ENCODE results near the gene MRPS12.
"Not testable (repeated sequence)": the region's sequence is repeated elsewhere in the genome, so short reads cannot be mapped to it uniquely, and the experiment has no call there.

MRPS12 gene

DNA sequence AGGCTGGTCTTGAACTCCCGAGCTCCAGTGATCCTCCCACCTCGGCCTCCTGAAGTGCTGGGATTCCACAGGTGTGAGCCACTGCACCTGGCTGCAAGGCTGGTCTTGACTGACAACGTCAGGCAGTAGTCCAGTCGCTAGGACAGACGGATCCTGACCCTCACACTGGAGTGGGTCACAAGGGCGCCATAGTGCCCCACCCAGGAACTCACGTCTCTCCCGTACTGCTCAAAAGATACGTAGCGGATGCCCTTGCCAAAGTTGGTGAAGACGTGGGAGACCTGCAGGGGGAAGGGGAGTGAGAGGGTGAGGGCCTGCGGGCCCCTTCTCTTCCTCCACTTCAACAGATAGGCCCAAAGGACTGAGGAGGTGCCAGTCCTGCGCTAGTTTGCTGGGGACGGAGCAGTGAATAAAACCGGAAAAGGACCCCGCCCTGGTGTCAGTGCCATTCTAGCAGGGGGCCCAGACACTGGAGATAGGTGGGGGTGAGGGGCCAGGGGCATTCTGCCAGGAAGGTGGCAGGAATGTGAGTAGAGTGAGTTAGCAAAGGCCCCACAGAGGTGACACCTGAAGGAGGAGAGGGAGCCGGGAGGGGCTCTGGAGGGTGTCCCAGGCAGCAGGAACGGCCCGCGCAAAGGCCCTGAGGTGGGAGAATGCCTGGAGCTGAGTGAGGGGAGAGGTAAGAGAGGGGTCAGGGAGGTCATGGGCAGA is 11.9 kb downstream of the MRPS12 start:
- no peak for DNase-seq

DNA sequence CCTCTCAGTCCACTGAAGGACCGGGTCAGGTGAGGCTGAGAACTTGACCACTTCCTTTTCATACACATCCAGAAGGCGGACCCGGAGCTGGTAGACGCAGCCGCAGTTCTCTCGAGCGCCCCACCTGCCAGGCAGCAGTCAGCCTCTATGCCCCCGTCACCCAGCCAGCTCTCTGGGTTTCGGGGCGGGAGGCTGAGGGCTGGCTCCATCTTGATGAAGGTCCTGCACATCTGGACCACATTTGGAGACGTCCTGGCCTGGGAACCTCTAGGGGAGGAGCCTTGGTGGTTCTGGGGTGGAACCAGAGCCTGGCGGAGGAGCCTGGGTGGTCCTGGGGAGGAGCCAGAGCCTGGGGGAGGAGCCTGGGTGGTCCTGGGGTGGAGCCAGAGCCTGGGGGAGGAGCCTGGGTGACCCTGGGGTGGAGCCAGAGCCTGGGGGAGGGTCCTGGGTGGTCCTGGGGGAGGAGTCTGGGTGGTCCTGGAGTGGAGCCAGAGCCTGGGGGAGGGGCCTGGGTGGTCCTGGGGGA is 14.3 kb downstream of the MRPS12 start:
- DNase-seq = no peak

DNA sequence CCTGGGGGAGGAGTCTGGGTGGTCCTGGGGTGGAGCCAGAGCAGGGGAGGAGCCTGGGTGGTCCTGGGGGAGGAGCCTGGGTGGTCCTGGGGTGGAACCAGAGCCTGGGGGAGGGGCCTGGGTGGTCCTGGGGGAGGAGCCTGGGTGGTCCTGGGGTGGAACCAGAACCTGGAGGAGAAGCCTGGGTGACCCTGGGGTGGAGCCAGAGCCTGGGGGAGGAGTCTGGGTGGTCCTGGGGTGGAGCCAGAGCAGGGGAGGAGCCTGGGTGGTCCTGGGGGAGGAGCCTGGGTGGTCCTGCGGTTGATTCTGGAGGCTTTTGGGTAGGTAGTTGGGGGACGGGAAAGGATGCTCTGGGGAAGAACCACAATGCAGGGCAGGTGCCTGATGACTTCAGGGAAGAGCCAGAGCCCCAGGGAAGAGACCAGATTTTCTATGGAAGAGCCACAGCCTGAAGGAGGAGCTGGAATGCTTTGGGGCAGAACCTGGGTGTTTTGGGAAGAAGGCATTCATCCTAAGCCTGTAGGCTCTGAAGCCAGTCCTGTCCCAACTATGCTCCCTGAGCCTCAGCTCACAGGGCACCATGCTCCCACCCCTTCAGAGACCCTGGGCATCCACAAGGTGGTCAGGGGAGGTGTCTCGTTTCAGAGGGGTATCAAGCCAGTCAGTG is 15.0 kb downstream of the MRPS12 start:
- DNase-seq = no peak

DNA sequence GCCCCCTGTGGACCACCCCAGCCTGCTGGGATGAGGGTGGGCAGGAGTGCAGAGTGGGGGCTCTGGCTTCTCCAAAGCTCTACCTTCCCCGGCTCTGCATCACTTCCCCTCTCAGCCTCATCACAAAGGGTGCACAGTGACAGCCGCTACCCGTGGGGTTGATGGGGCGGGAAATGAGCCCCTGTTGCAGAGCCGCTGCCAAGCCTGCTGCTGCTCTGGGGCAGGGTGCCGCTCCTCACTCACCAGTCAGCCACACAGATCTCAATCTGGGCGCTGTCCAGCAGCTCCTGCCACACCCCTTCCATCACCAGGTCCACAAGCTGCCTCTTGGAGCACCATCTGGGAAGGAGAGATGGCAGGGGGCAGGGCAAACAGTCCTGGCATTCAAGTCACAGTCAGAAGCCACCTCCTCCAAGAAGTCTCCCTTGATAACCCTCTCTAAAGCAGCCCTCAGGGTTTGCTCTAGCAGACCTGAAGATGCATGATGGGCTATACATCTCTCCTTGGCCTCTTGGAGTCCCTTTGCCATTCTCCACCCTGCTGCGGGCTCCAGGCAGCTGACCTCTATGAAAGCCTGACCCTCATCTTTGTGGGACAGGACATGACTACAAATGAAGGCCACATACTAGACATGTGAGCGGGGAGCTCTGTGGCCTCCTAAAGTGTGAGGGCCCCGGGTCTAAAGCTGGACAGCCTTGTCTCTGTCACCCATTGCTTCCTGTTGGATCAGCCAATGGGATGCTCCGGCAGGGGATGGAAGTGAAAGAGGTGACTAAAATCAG is 15.7 kb downstream of the MRPS12 start:
- DNase-seq = no peak

DNA sequence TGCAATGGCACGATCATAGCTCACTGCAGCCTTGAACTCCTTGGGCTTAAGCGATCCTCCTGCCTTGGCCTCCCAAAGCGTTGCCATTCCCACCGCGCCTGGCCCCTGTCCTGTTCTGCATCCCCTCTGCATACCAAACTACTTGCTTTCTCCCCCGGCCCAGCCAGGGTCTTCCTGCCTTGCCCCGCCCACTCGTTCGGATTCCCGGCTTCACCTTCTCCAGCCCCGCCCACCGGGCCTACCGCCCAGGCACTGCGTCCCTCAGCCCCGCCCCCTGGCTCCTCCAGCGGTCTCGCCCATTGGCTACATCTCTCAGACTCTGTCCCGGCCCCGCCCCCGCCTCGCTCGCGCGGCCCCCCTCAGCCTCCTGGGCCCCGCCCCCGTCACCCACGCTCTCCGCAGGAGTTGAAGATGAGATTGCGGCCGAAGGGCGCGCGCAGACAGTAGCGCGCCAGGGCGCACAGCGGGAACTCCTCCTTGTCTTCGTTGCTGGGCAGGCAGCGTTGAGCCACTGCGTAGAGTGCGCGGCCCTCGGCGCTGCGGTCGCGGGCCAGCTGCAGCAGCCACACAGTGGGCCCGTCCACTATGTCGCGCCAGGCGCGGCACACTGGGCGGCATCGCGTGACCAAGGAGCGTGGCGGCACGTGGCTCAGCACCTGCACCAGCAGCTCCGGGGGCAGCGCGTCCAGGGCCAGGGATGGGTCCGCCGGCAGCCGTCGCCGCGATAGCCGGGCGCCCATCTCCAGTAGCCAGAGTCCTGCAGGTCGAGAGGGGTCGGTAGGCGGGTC is 19.0 kb downstream of the MRPS12 start:
- peak; percentile 90 for DNase-seq

DNA sequence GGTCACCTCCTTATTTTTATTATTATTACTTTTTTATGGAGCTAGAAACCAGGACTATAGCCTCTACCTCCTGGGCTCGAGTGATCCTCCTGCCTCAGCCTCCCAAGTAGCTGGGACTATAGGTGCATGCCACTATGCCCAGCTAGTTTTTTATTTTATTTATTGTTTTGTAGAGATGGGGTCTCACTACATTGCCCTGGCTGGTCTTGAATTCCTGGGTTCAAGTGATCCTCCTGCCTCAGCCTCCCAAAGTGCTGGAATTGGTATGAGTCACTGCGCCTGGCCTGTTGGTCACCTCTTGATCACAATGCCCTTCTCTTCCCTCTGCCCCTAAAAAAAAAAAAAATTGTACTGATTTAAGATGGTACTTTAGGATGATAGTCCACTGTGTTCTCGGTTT is 20.4 kb downstream of the MRPS12 start:
- DNase-seq = no peak

DNA sequence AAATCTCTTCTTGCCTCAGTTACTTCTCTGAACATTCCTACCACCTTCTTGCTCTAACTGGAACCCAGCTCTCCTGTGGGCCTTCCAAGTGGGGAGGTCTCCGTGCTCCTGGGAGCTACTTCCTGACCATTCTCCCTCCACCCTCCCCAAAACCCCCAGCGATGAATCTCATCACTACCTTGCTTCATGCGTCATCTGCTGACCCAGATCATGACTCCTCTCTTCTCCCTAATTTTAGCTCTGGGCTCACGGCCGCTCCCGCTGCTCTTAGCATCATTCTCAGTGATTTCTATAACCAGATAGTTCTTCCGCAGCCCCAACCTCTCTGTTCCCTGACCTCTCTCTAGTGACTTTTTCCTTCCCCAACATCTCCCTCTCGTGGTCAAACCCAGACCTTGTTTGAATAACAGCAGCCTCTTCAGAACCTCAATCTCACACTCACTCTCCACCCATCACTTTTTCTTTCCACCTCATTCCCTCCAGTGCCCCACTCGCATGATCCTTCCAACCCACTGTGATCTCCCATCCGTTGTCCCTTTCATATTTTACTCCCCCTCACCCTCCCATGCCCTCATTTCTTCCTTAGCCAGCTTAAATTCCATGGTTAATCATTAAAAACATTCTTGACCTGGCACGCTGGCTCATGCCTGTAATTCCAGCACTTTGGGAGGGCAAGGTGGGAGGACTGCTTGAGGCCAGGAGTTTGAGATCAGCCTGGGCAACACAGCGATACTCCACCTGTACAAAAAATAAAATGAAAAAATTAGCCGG is 21.8 kb downstream of the MRPS12 start:
- no peak for DNase-seq

DNA sequence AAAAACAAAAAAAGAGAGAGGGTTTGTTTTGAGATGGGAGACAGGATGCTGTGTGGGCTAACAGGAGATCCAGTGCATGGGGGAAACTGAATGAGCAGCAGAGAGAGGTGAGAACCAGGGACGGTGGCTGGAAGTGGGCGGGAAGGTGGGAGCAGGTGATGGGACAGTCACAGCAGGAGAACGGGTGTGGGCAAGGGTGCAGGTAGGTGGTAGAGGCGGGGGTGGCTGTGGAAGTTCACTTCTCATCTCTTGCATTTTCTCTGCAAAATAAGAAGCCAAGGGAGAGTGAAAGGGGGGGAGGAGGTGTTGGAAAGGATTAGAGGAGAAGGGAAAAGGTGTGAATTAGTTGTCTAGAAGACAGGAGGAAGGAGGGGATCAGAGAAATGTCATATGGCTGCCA is 22.9 kb downstream of the MRPS12 start:
- DNase-seq = no peak

DNA sequence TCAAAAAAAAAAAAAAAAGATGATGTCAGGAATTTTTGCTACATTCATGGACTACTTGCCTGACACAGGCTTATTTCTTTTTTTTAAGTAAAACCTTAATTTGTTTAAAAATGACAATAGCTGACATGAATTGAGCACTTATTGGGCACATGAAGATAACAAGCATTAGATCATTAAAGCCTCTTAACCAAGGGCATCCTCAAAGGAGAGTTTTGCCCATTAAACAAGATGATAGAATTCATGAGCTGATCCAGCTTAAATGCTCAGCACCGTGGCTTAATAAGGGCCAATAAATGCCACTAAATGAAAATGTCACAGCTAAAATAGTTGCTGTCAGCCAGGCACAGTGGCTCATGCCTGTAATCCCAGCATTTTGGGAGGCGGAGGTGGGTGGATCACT is 25.5 kb downstream of the MRPS12 start:
- DNase-seq = no peak

DNA sequence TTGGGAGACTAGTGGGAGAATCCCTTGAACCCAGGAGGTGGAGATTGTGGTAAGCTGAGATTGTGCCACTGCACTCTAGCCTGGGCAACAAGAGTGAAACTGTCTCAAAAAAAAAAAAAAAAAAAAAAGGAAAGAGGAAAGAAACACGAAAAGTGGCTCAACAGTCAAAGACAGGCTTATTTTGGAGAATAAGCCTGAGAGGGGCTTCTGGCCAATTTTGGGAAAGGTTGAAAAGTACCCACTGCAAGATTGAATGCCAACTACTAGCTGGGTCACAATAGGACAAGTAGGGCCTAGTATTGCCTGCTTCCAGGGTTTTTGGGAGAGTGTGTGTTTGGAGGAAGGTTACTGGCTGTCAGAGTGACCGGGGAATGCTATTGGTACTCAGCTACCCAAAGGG is 27.6 kb downstream of the MRPS12 start:
- no peak for DNase-seq

DNA sequence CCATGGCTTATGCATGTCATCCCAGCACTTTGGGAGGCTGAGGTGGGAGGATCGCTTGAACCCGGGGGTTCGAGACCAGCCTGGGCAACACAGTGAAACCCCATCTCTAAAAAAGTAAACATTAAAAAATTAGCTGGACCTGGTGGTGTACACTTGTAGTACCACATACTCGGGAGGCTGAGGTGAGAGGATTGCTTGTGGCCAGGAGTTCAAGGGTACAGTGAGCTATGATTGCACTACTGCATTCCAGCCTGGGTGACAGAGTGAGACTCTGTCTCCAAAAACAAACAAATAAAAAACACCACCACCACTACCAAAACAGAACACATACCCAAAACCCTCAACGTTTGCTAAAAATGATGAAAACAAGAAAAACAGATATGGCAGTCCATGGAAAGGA is 28.9 kb downstream of the MRPS12 start:
- DNase-seq = no peak

DNA sequence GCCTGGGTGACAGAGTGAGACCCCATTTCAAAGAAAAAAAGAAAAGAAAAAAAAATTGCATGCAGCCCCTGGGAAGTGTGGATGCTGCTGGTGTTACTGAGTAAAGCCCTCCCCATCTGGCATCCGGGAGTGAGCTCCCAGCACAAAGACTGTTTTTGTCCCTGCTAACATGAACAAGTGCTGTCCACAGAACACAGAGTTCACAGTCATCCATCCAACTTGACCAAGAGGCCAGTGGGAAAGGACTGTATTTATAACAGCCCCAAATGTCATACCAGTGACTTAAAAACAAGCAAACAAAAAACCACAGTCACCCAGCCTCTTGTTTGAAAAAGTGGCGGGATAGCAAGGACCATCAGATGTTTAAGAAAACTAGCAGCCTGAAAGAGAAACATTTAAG is 34.0 kb downstream of the MRPS12 start:
- DNase-seq = no peak

DNA sequence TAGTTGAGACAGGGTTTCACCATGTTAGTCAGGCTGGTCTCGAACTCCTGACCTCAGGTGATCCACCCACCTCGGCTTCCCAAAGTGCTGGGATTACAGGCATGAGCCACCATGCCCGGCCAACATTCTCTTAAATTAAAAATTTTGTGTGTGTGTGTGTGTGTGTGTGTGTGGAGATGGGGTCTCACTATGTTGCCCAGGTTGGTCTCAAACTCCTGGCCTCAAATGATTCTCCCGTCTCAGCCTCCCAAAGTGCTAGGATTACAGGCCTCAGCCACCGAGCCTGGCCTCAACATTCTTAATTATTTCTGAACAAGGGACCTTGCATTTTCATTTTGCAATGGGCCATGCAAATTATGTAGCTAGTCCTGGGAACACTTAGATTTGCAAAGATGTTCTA is 35.4 kb downstream of the MRPS12 start:
- not testable (repeated sequence) for DNase-seq

DNA sequence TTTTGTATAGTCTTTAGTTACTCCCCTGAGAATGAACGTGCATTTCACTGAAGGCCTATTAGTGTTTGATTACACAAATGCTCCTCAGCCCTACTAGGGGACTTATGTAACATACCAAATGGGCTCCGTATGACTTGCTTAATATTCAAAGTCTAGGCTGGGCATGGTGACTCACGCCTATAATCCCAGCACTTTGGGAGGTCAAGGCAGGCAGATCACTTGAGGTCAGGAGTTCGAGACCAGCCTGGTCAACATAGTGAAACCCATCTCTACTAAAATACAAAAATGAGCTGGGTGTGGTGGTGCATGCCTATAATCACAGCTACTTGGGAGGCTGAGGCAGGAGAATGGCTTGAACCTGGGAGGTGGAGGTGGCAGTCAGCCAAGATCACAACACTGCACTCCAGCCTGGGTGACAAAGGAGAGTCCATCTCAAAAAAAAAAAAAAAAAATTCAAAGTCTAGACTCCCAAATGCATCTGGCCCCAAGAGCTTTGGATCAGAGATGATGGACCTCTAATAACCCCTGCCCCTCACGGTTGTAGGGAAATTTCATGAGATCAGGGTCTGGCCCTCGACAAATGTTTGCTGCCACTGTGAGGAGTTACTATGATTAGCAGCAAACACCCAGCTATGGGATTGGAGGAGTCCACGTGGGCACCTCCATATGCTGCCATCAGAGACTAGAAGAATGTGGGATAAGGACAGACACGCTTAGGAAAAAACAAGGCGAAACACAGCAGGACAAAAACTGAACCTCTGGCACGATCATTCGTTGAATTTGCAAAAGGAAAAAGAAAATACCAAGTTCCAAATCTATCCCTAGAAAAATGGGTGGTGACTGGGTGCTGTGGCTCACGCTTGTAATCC is 40.2 kb downstream of the MRPS12 start:
- no peak for DNase-seq

DNA sequence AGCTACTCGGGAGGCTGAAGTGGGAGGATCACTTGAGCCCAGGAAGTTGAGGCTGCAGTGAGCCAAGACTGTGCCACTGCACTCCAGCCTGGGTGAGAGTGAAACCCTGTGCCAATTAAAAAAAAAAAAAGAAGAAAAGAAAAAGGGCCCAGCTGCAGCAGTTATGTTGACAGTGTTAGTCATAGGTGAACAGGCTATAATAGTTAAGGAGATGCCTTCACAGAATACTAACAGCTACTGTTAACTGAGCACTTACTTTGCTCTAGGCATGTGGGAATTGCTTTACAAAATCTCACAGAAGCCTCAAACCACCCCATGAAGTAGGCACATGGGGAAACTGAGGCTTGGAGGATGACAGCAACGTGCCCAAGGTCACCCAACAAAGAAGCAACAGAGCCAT is 40.9 kb downstream of the MRPS12 start:
- no peak for DNase-seq

DNA sequence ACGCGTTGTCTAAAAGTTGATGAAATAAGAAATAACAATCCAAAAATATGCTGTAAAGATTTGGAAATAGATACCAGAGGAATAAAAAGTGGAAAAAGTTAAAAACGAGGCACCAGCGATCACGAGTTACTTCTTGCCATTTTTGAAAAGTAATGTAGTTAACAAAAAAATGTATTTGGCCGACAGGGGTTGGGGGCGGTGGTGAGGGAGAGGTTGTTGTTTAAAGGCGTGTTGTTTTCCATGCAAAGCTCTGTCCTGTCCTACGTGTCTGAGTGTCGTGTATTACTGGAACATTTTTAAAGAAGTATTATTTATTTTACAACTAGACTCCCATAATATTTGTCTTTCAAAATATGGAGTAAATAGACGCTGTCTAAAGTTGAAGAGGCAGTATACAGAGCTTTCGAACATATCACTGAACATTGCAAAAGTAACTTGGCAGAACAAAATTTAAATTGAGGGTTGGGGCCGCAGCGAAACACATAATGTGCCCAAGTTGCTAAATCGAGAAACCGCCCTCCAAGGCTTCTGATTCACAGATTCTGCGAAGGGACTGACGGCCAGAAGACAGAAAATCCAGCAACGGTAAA is 44.0 kb downstream of the MRPS12 start:
- DNase-seq = no peak

DNA sequence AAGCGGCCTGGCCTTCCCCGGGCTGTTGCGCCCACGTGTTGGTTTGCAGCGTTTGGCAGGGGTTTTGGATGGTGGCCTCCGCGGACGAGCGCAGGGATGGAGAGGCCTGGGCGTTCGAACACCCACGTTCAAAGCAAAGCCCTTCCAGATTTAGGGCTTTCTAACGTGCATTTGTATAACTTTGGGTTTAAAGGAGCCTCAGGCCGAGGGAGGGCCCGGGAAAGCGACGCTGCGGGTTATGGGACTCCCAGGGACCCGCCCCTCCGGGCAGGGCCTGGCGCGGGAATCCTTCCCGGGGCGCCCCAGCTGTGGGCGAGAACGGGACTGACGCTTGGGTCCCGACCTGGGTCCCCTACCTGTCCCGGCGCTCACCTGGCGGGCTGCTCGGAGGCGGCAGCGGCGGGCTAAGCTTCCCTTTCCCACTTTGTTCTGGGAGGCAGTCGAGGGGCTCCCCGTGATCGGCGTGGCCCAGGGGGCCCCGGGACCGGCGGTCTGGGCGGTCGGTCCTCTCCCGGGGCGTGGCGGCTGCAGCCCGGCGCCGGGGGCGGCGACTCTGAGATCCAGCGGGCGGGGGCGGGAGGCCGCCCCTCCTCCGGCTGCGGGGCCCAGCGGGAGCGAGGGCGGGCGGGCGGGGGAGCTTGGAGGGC is 44.6 kb downstream of the MRPS12 start, which contains the start of gene FBXO17:
Gene FBXO17, minus strand, starts transcription at position 529 of the 647 bp plus-strand sequence. CDS start 25,423 bp downstream, outside the sequence.
- DNase-seq = no peak

DNA sequence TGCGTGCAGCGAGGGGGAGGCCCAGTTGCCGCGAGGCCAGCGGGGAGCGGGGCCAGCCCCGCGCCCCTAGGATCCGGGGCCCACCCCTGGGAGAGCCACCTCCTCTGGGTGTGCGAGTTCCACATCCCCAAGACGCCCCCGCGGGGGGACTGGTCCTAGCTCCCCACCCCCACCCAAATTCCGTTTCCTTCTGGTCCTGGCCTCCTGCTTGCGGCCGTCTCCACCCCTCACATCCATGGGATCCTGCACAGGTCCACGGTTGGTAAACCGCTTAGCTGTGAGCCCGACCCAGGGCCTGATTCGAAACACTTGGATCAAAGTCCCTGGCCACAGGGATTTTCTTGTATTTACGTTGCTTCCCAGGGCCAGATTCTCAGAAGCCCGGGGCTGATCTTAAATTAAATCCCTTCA is 45.1 kb downstream of the MRPS12 start:
- DNase-seq = no peak

DNA sequence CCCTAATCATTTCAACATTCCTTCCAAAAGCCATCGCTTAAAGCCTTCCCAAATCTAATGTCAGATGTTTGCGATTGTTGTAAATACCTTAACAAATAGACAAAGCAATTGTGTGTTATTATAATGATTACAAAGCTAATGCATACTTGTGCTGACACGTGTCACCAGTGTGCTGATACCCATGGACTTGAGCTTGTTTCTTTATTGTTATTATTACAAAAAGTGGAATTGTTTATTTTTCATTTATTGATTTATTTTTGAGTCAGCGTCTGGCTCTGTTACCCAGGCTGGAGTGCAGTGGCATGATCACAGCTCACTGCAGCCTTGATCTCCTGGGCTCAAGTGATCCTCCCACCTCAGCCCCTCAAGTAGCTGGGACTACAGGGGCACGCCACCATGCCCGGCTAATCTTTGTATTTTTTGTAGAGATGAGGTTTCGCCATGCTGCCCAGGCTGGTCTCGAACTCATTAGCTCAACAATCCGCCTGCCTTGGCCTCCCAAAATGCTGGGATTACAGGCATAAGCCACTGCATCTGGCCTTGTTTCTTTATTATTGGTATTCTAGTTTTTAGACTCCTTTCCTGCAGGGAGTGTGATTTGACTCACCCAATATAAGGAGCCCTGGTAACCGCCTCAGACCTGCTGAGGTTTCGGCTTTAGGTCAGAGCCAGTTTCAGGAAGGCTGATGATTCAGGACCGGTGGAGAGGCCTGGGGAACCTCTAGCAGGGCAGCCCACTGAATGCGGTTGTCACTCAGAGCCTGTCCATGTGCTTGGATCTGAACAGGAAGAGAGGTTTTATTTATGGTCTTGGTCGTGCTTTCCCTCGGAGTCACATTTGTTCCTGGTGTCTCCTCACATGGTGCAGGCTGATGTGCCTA is 46.9 kb downstream of the MRPS12 start:
- DNase-seq = no peak
